Left colon (tissue), 2 donors: ENCODE results near the gene LRBA. TPM values are rescaled to one million over a fixed set of nuclear protein-coding genes. Genes with fewer than 3 reads are reported as not detected.

Experiments
- ATAC-seq: fragments of 200-7000 bp; cut with Tn5 transposase; one replicate; pipeline ENCODE4 v1.9.1; 2020; ENCODE audit warnings: mild to moderate bottlenecking, moderate library complexity
- DNase-seq, 2 donors: peaks; one replicate each; pipeline ENCODE4 v3.0.0-alpha.2; 2020
- intact Hi-C, 2 donors: fragments of 100-400 bp; cut with DNase I in 1 of 2; cut with micrococcal nuclease in 1 of 2; formaldehyde crosslinking; loops; one replicate each; pipeline versions ENCODE4 v1.11.2 to v1.14.0; 2022; cut with DNase I, micrococcal nuclease
- total RNA-seq, 2 donors: library from RNA; stranded (reverse); fragmentation: NEBNext Ultra II Directional; extraction: Animal tissue kit (Norgen Biotek cat#: 25700); gene quantifications; one replicate each; pipeline ENCODE4 v1.2.1, GENCODE V29; 2021
- donor health status: DM: no; HTN: no; CAD: no.
- donor health status: DM: yes; HTN: yes; CAD: no.

Gene LRBA
- total RNA-seq, 2 donors from 2014 or later, result 65.7 to 80.0 TPM

GRCh38 chr4:150219841-150220240 is 795.2 kb downstream of the LRBA start:
- DNase-seq (no peak), ATAC-seq (no peak)
- intact Hi-C loops, result loop anchor here in 1 of 2 donors (10.0 kb wide), 1 partner anchor 215 kb away; no protein-coding TSS in a partner anchor

GRCh38 chr4:150218447-150218846 is 796.6 kb downstream of the LRBA start:
- ATAC-seq (no peak), DNase-seq (no peak)
- intact Hi-C loops, result loop anchor here in 1 of 2 donors (10.0 kb wide), 1 partner anchor 214 kb away; no protein-coding TSS in a partner anchor

- no peak for DNase-seq
- intact Hi-C loops, result loop anchor here in 1 of 2 donors (10.0 kb wide), 1 partner anchor 213 kb away; no protein-coding TSS in a partner anchor
- no peak for ATAC-seq
These were observed 797.3 kb downstream of the LRBA start for GRCh38 chr4:150217808-150218207.

GRCh38 chr4:150217192-150217591 is 797.9 kb downstream of the LRBA start:
- no peak for DNase-seq
- intact Hi-C loops, result loop anchor here in 1 of 2 donors (10.0 kb wide), 1 partner anchor 212 kb away; no protein-coding TSS in a partner anchor
- no peak for ATAC-seq

- intact Hi-C loops, result loop anchor here in 1 of 2 donors (10.0 kb wide), 1 partner anchor 212 kb away; no protein-coding TSS in a partner anchor
- DNase-seq, result no peak
- ATAC-seq, result no peak
These were observed 798.4 kb downstream of the LRBA start for GRCh38 chr4:150216726-150217125.

- ATAC-seq, result no peak
- DNase-seq, result no peak
- intact Hi-C loops, result loop anchor here in 1 of 2 donors (10.0 kb wide), 1 partner anchor 211 kb away; no protein-coding TSS in a partner anchor
These were observed 799.5 kb downstream of the LRBA start for GRCh38 chr4:150215601-150216000.

Other genes with a start within 250 kb of the LRBA start
- gene RPS3A, start 84.3 kb upstream of the LRBA start, total RNA-seq, result 1,000 to 10,000 TPM; 1,187 to 1,396 TPM